Activated CD8-positive, alpha-beta memory T cell treated with anti-CD3 and anti-CD28 coated beads, Interleukin-2, amount 50 U/mL, for 24 hours (primary cell): Measurements from ENCODE around the gene OR4K13.

Source experiments
- DNase-seq: peaks from one replicate; pipeline ENCODE4 v3.0.0-alpha.2; 2020; ENCODE audit errors: extremely low read depth

The OR4K13 gene

GRCh38 chr14:20035938-20036337 is at the start of gene OR4K13:
Gene OR4K13 (minus strand): TSS chr14:20036038. CDS start chr14:20034758, 1,280 bp downstream.
- DNase-seq: no peak

GRCh38 chr14:20059745-20060144 is 23.9 kb upstream of the OR4K13 start, which contains the start of gene OR4L1:
Gene OR4L1 (plus strand): TSS chr14:20060045. CDS start chr14:20060045, 0 bp downstream.
- DNase-seq: no peak

GRCh38 chr14:20048202-20048601 is 12.4 kb upstream of the OR4K13 start:
- DNase-seq: no peak

- DNase-seq: no peak
These were observed 8.4 kb upstream of the OR4K13 start for GRCh38 chr14:20044243-20044642.

GRCh38 chr14:20035449-20035848 is 389 bp downstream of the OR4K13 start:
- DNase-seq: no peak

- no peak for DNase-seq
These were observed 4.8 kb downstream of the OR4K13 start for GRCh38 chr14:20031058-20031457.

- no peak for DNase-seq
These were observed 16.5 kb downstream of the OR4K13 start, which contains the start of gene OR4K14 for GRCh38 chr14:20019257-20019865. Gene OR4K14 (minus strand): TSS chr14:20019307. CDS start chr14:20015193, 4,114 bp downstream.

GRCh38 chr14:20008156-20008555 is 27.7 kb downstream of the OR4K13 start:
- no peak for DNase-seq

GRCh38 chr14:20002319-20002718 is 33.5 kb downstream of the OR4K13 start:
- no peak for DNase-seq

- no peak for DNase-seq
These were observed 34.0 kb downstream of the OR4K13 start, which contains the start of gene OR4Q2 for GRCh38 chr14:20001863-20002262. Gene OR4Q2 (plus strand): TSS chr14:20002163.

- DNase-seq: no peak
These were observed 42.4 kb downstream of the OR4K13 start for GRCh38 chr14:19993438-19993837.
